Measurements from ENCODE around the gene MEGF11.

DNA sequence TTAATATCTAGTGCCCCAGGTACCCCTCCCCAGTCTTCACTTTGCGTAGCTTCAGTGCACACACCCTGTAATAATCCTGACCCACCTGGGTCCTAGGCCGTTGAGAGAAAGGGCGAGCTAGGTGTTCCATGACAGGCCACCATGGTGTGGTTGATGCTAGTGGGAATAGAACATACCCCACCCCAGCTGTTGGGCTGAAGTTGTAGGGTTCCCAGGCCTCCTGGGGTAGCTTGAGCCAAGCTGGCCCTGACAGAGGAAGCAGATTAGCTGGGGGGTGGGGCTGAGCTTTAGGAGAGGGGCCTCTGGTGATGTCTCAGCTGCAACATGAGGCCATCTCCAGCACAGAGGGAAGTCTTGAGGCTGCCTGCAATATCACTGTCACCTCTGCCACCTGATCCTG lies 343.7 kb downstream of the MEGF11 start:
- TF ChIP-seq, protein P1, sequence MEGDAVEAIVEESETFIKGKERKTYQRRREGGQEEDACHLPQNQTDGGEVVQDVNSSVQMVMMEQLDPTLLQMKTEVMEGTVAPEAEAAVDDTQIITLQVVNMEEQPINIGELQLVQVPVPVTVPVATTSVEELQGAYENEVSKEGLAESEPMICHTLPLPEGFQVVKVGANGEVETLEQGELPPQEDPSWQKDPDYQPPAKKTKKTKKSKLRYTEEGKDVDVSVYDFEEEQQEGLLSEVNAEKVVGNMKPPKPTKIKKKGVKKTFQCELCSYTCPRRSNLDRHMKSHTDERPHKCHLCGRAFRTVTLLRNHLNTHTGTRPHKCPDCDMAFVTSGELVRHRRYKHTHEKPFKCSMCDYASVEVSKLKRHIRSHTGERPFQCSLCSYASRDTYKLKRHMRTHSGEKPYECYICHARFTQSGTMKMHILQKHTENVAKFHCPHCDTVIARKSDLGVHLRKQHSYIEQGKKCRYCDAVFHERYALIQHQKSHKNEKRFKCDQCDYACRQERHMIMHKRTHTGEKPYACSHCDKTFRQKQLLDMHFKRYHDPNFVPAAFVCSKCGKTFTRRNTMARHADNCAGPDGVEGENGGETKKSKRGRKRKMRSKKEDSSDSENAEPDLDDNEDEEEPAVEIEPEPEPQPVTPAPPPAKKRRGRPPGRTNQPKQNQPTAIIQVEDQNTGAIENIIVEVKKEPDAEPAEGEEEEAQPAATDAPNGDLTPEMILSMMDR (IDR thresholded peaks at IDR 0.05): no peak
- no peak for TF ChIP-seq POLR2A (IDR thresholded peaks at IDR 0.05)
